ENCODE measurements around the gene WDR4.
"Not testable (repeated sequence)": the region's sequence is repeated elsewhere in the genome, so short reads cannot be mapped to it uniquely, and the experiment has no call there.

The WDR4 gene

DNA sequence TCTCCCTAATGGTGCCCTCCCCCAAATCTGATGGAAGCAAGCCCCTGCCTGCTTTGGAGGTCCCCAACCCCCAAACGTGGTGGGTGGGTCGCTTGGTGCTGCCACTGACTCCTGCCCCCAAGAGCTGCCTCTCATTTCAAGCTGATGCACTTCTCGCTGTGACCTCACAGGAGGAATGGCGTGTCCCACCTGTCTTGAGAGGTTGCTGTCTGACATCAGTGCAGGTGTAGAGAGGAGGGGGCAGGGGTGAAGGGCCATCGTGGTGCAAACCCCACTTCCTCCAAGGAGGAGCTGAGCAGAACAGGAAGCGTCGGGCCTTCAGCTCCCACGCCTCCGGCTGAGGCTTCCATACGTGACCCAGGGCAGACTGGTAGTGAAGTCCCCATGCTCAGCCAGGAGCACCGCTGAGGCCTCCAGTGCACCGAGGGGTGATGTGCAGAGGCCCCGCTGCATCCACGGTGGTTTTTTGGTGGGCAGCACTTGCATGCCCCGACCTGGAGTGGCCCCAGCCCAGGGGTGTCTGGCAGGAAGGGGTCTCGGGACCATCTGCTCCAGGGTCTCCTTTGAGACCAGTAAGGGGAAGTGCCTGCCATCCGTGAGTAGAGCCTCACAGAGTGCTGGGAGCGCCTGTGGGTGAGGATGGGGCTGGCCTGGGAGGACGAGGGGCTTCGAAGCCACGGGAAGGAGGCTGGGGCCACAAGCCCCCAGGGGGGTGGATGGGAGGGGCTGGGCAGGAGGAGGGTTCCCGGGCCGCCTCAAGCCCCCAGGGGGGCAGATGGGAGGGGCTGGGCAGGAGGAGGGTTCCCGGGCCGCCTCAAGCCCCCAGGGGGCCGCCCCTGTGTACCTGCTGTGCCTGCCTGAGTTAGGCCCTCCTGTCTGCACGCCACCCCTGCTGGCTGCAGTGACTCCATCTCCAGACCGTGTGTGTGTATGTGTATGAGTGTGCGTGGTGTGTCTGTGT, 39.8 kb downstream of the WDR4 start:
- no peak for DNase-seq (ENCODE audit: low read depth)

DNA sequence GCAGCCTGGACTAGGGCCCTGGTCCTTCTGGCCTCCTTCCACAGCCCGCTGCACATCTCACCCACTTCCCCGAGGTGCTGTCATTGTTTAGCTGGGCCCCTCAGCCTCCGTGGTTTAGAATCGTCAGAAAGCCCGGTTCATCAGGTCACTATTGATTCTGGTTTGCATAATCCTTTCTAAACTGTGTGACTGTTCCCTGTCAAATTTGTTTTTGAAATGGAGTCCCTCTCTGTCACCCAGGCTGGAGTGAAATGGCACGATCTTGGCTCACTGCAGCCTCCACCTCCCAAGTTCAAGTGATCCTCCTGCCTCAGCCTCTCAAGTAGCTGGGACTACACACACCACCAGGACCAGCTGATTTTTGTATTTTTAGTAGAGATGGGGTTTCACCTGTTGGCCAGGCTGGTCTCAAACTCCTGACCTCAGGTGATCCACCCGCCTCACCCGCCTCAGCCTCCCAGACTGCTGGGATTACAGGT, 41.1 kb downstream of the WDR4 start:
- DNase-seq (ENCODE audit: low read depth), result not testable (repeated sequence)

DNA sequence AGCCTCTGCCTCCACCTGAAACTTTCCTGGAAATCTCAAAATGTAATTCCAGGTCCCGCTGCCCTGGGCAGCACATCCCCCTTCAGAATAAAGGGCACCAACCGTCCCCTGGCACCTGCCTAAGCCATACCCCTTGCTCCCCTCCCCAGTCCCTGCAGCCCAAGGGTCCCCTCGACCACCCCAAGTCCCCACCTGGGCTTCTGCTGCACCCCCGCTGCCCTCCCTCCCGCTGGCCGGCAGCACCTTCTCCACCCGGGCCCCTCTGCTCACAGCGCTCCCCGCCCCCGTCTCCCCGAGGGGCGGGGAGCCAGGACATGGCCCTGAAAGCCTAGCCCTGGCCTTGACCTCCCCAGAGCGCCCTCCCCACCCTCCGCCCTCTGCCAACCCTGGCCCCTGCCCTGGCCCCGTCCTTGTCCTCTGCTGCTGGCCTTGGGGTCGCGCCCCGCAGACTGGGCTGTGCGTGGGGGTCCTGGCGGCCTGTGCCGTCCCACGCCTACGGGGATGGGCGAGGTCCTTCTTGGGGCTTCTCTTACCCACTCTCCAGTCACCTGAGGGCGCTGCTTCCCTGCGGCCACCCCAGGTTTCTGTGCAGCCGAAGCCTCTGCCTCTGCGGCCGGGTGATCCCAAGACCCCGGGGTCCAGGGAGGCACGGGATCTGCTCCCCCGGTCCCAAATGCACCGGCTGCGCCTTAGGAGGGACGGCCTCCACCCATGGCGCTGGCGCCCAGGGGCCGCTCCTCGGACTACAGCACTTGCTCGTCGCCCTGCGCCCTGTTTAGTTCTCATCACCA, 41.7 kb downstream of the WDR4 start:
- no peak for DNase-seq (ENCODE audit: low read depth)

DNA sequence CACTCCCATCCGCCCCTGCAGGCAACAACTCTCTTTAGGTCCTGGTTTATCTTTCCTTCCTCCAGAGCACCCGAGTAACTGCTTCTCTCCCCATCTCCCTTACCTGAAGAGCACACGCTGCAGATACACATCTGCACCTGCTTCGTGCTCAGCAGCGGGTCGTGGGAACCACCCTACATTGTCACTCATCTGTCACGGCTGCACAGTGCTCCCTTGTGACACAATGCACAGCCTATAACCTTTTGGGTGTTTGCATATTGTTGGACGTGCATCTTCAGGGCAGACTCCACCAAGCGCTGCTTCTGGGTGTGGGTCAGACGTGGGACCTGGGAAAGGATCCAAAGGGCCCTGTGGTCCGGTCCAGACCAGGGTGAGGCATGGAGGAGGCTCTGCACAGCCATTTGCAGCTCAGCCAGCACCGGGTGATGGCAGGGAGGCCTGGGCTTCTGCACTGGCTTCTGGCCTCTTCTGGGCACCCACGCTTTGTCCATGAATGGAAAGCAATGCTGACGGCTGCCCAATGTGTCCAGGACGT, 42.5 kb downstream of the WDR4 start:
- DNase-seq (ENCODE audit: low read depth), result no peak

DNA sequence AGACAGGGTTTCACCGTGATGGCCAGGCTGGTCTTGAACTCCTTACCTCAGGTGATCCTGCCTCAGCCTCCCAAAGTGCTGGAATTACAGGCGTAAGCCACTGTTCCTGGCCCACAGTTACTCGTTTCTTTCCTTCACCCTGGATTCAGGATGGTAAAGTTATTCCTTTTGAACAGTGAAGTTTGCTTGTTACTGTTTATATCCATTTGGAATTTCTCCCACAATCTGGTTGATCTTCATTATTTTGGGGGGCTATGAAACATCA, 43.0 kb downstream of the WDR4 start:
- no peak for DNase-seq (ENCODE audit: low read depth)

DNA sequence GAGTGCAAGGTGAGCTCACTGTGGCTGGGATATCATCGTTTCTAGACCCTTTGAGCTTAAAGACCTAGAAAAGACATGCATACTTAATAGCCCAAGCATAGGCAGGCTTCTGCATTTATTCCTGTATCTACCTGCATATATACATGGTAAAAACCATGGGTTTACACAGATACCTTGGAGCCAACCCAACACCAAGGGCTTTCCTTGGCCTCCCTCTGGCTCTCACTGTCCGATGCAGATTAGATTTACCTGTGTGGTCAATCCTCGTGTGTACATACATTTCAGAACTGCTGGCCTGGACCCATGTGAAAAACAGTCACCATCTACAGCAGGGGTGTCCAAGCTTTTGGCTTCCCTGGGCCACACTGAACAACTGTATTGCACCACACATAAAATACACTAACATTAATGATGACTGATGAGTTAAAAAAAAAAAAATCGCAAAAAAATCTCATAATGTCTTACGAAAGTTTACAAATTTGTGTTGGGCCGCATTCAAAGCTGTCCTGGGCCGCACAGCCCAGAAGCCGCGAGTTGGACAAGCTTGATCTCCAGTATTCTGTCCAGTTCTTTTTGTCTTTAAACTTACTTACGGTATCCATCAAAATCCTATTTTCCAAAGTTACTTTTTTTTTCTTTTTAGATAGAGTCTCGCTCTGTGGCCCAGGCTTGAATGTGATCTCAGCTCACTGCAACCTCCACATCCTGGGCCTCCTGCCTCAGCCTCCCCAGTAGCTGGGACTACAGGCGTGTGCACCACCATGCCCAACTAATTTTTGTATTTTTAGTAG, 43.5 kb downstream of the WDR4 start:
- no peak for DNase-seq (ENCODE audit: low read depth)

DNA sequence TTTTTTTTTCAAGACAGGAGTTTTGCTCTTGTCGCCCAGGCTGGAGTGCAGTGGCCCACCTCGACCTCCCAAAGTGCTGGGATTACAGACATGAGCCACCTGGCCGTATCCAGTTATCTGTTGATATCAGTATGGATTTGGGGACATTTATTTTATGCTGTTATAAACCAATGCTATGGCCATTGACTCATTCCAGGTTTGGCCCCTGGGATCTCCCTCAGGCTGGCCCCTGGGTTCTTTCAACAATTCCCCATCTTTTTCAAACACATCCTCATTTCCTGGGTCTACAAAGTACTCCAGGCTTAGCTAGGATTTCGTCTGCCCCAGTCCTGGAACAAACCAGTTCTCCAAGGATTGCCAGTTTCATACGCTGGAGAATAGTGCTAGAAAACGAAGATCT, 44.1 kb downstream of the WDR4 start:
- no peak for DNase-seq (ENCODE audit: low read depth)

DNA sequence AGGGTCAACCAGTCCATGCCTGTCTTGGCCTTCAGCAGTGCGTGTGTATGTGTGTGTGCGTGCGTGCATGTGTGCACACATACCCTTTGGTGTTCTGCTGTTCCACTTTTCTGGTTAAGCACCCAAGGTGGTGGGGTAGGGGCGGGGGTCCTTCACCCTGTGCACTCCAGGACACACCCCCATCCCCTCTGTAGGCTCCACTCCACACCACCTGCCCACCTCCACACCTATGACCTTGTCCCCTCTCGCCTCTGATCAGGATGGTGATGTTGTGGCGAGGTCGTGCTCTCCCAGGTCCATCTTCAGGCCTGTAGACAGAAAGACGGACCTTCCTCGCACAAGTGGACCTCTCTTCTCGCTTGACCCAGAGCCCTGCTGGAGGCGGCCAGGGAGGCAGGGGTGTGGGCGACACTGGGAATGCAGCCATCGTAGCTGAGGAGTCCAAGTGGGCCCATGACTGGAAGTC, 44.6 kb downstream of the WDR4 start:
- DNase-seq (ENCODE audit: low read depth), result no peak

DNA sequence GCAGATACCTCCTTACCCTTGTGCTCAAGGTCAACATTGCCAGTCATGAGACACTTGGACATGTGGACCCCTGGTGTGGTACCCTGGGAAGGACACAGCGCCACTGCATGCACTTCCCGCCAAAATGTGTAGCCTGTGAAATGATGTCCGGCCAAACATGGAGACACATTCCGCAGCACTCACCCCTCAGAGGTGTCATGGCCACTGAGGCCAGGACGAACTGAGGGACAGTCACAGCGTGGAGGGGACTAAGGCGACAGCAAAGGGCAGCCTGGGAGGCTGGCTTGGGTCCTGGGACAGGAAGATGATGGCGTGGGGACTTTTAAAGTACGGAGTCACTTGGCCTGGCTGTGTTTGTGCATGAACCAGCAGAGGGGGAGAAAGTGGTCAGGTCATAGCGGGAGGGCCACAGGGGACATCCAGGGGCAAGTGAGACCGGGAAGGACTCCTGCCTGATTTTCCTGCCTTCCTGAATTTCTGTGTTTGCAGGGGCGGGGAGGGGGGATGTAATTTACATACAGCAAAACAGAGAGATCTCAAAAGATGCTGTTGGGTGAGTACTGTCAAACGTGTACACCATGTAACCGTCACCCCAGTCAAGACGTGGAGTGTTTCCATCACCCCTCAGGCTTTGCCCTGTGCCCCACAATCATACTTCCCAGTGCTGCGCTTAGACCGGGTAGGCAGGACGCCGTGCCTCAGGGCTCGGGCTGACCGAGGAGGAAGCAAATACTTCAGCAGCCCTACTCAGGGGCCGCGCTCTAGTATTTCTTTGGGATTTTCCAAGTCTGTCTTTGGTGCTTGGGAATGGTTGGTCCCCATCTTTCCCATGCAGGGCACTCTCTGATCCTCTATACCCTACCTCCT, 45.2 kb downstream of the WDR4 start:
- DNase-seq (ENCODE audit: low read depth), result no peak

DNA sequence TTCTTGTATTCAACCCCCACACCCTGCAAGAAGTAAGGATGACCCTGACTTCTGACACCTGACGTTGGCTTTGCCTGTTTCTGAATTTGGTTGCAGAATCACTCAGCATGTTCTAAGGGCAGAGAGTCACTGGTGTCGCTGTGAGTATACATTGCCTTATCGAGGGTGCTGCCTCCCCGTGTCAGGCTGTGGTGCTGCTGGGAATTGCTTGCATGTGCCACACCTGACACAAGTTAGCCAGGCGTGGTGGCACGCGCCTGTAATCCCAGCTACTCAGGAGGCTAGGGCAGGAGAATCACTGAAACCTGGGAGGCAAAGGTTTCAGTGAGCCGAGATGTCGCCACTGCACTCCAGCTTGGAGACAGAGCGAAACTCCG, 45.9 kb downstream of the WDR4 start:
- no peak for DNase-seq (ENCODE audit: low read depth)

DNA sequence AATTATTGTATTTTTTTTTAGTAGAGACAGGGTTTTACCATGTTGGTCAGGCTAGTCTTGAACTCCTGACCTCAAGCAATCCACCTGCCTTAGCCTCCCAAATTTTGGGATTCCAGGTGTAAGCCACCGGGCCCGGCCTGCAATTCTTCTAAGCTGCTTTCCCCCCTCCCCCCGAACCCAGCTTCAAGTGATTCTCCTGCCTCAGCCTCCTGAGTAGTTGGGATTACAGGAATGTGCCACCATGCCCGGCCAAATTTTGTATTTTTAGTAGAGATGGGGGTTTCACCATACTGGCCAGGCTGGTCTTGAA, 47.1 kb downstream of the WDR4 start:
- DNase-seq (ENCODE audit: low read depth), result not testable (repeated sequence)

DNA sequence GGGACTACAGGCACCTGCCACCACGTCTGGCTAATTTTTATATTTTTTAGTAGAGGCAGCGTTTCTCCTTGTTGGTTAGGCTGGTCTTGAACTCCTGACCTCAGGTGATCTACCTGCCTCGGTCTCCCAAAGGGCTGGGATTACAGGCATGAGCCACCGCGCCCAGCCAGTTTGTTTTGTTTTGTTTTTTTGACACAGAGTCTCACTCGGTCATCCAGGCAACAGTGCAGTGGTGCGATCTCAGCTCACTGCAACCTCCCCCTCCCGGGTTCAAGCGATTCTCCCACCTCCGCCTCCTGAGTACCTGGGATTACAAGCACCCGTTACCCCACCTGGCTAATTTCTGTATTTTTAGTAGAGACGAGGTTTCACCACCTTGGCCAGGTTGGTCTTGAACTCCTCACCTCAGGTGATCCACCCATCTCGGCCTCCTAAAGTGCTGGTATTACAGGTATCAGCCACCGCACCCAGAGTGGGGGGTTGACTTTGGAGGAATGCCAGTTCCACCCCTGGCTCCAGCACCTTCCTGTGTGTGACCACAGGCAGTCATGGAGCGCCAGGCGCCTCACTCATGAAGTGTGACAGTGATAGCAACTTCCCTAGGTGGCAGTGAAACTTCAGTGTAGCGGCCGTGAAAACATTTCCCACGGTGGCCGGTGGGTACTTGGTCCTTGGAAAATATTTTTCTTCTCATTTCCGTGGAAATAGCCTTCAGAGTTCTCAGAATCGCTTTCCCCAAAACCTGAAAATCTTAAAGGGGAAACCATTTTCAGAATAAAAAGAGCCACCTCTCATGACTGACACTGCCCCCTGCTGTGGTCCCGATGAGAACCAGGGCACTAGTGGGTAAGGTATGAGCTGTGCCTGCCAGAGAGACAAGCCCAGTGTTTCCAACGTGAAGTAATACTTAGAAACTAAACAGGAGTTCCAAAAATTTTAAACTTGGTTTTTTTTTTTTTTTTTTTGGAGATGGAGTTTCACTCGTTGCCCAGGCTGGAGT, 48.6 kb downstream of the WDR4 start:
- no peak for DNase-seq (ENCODE audit: low read depth)

DNA sequence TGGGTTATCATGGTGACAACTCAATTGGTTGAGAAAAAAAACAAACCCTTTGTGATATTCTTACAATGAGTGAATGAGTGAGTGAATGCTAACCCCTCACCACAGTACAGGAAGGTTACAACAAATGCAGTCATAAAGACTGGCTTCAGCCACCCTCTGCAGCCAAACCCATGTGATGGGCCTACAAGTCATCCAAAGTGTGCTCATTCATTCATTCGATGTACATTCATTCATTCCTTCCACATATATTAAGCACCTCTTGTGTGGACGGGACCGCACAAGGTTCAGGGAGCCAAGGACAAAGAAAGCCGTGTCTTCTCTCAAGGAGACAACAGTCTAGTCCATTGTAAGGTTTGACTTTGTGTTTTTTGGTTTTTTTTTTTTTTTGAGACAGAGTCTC, 49.4 kb downstream of the WDR4 start:
- no peak for DNase-seq (ENCODE audit: low read depth)

DNA sequence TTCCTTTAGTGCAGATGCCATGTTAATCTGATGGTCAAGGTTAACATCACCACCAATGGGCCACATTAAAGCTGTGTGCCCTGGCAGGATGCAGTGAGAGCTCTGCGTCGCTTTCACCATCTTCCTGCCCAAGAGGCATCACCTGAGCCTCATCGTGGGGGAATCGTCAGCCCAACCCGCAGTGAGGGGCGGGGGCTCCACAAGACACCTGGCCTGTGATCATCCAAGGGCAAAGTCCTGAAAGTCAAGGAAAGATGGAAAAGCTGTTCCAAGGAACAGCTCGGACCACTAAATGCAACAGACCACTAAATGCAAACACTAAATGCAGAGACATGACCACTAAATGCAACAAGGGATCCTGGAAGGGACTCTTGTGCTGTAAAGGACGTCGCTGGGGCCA, 49.9 kb downstream of the WDR4 start:
- DNase-seq (ENCODE audit: low read depth), result no peak

DNA sequence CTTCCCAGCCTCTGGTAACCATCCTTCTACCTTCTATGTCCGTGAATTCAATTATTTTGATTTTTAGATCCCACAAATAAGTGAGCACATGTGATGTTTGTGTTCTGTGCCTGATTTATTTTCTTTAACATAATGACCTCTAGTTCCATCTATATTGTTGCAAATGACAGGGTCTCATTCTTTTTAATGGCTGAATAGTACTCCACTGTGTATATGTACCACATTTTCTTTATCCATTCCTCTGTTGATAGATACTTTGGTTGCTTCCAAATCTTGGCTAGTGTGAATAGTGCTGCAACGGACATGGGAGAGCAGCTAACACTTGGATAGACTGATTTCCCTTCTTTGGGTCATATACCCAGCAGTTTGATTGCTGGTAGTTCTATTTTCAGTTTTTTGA, 51.8 kb downstream of the WDR4 start:
- no peak for DNase-seq (ENCODE audit: low read depth)

DNA sequence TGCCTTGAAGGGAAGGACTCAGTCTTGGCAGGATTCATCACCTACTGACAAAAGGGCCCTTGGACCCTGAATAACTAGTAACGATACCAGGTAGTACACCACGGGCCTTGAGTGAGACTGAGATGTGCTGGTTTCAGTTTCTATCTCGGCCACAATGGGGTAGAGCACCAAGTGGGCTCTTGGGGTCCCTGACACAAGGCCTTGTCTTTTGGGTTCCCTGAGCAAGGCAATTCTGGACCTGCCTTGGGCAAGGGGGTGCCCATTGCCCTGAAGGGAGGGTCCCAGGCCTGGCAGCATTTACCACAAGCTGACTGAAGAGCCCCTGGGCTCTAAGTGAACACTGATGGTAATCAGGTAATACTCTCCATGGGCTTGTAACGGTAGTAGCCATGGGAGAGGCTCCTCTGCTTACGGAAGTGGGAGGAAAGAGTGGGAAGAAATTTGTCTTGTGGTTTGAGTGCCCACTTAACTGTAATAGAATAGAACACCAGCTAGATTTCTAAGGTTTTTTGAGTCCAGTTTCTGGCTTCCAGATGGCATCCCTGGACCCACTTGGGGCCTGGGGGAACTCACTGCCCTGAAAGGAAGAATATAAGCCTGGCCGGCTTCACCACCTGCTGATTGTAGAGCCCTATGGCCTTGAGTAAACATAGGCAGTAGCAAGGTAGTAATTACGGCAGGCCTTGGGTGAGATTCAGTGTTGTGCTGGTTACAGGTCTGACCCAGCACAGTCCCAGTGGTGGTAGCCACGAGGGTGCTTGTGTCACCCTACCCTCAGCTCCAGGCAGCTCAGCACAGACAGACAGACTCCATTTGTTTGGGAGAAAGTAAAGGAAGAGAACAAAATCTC, 58.5 kb downstream of the WDR4 start:
- DNase-seq (ENCODE audit: low read depth), result no peak

DNA sequence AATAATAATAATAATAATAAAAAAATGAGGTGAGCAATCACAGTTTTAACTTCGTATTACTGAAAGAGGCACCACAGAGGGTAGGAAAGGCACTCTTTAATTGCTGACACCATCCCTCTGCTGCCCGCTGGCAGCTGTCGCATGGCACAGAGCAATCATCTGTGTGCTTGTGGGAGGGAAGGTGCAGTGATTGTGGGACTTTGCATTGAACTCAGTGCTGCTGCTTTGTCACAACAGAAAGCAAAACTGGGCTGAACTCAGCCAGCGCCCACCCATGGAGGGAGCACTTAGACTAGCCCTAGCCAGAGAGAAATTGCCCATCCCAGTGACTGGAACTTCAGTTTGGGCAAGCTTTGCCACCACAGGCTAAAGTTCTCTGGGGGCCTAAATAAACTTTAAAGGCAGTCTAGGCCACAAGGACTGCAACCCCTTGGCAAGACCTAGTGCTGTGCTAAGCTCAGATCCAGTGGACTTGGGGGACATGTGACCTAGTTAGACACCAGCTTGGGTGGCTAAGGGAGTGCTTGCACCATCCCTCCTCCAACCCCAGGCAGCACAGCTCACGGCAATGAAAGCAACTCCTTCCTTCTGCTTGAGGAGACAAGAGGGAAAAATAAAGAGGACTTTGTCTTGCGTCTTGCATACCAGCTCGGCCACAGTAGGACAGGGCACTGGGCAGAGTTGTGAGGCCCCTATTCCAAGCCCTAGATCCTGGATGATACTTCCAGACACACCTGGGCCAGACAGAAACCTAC, 59.3 kb downstream of the WDR4 start:
- DNase-seq (ENCODE audit: low read depth), result no peak

DNA sequence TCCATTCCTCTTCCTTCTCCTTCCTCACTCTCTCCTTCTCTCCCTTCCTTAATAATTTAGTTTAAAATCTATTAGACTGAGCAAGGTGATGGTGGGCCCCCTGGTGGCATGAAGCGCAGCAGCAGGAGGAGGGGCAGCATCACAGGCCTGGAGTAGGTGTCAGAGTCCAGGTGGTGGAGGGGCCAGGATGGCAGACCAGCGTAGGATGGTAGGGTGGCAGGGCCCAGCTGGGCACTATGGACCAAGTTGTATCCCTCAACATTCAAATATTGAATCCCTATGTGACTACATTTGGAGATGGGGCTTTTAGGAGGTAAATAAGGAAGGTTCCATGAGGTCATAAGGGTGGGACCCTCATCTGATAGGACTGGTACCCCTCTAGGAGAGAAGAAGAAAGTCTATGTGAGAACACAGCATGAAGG, 61.0 kb downstream of the WDR4 start:
- DNase-seq (ENCODE audit: low read depth), result peak; percentile 33
